ENCODE measurements around the gene FA2H.
"Not testable (repeated sequence)": the region's sequence is repeated elsewhere in the genome, so short reads cannot be mapped to it uniquely, and the experiment has no call there.

Gene FA2H

DNA sequence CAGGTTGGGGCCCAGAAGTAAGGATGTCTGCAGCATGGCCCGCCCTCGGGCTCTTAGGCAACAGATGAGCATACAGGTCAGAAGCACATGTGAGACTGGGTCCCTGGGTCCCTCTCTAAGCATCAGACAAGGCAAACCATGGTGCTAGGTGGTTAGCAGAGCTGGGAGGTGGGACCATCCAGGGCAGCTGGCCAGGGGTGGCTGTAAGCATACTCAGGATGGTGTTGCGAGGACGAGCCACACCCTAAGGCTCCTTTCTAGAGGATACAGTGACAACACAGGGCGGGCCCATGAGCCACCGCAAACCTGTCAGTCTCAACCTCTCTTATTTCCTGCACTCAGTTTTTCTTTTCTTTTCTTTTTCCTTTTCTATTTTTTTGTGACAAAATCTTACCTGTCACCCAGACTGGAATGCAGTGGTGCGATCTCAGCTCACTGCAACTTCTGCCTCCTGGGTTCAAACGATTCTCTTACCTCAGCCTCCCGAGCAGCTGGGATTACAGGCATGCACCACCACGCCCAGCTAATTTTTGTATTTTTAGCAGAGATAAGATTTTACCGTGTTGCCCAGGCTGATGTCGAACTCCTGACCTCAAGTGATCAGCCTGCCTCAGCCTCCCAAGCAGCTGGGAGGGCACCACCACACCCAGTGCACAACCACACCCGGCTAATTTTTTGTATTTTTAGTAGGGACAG, 3.6 kb downstream of the FA2H start:
- no peak for DNase-seq (ENCODE audit: low read depth)

DNA sequence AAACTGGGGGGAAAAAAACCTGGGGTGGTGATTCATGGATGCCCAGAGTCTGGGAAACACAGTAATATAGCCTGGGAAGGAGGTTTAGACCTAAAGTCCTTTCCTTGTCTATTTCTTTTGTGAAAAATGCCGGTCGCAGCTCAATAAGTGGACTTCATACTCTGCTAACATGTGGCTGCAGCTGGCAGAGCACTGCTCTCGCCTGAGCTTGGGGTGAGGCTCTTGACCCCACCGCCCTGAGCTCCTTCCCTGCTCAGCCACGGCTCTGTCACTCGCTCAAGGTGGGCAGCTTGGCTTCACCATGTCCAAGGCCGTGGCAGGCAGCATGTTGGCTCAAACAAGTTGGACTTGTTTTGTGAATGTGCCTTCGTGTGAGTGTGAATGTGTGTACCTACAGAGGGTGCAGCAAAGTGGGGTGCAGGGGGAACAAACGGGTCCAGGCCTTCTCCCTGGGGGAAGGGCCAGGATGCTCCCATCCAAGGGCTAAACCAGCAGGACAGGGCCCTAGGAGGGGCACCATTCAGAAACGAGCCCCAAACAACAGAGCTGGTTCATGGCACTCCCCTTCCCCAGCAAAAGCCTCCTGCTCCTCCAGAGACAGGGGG, 4.9 kb downstream of the FA2H start:
- DNase-seq (ENCODE audit: low read depth) = no peak

GRCh38 chr16:74768239-74768638, 6.4 kb downstream of the FA2H start:
- no peak for DNase-seq (ENCODE audit: low read depth)

DNA sequence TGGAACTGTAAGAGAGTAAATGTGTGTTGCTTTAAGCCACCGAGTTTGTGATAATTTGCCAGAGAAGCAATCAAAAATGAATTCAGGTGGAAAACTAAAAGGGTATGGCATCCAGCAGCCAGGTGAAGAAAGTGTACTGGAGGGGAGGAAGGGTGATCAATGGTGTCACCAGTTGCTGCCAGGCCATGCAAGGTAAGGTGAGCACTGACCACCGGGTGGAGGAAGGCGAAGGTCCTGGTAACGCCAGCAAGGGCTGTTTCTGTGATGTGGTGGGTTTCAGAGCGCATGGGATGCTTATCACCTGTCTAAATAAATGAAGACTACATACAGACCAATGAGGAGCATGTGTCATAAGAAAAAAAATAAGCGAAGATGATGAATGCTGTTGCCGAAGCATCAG, 6.9 kb downstream of the FA2H start:
- DNase-seq (ENCODE audit: low read depth) = no peak

- no peak for DNase-seq (ENCODE audit: low read depth)
These were observed 7.9 kb downstream of the FA2H start for GRCh38 chr16:74766729-74767128.

DNA sequence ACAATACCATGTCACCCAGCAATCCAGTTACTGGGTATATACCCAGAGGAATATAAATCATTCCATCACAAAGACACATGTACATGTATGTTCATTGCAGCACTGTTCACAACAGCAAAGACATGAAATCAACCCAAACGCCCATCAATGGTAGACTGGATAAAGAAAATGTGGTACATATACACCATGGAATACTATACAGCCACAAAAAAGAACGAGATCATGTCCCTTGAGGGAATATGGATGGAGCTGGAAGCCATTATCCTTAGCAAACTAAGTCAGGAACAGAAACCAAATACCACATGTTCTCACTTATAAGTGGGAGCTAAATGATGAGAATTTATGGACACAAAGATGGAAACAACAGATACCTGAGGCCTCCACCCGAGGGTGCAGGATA, 10.4 kb downstream of the FA2H start:
- not testable (repeated sequence) for DNase-seq (ENCODE audit: low read depth)

DNA sequence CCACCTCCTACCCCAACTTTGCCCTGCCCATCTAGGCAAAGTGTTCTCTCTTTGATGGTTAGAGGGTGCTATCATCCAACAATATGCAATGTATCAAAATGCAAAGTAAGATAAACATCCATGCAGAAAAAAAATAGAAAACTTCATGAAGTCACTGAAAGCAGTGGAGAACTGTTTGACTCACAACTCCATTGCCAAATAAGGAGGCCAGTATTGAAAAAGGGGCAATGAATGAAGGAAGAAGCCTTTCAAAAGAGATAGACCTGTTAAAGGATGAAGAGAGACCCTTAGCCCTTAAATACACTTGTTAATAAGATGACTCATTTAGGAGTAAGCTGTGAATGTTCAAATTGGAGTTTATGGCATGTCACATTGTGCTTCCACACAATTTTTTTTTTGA, 13.0 kb downstream of the FA2H start:
- no peak for DNase-seq (ENCODE audit: low read depth)

DNA sequence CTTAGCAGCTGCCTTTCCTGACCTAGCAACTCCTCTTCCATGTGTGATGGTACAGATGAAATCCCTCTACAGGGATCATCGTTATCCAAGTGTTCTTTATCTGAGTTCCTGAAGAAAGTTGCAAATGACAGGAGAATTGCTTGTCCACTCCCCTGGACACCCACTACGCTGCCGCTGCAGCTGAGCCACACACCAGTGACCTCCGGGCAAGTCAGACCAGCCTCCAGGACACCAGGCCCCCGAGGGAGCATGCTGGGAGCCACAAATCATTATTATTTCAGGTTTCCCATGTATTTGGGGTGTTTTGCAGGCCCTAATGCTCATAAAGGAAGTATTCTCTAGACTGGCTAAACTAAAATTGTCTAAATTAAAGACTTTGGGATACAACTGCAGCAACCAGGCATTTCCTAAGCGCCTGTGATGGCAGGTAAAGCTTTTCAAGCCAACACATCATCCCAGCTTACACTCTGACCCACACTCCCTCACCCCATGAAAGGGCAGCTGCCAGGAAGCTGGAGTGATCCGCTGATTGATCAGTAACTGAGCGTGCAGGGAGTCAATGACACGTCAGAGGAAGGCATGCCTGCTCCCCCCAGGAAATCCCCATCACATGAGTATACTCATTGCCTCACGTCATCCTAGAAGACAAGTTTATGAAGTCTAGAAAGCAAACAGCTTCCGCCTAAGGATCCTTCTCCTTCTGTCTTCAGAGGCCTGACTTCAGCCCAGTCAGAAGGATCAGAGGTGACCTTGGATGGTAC, 14.4 kb downstream of the FA2H start:
- no peak for DNase-seq (ENCODE audit: low read depth)

- DNase-seq (ENCODE audit: low read depth) = no peak
These were observed 15.1 kb downstream of the FA2H start for GRCh38 chr16:74759564-74759963.

DNA sequence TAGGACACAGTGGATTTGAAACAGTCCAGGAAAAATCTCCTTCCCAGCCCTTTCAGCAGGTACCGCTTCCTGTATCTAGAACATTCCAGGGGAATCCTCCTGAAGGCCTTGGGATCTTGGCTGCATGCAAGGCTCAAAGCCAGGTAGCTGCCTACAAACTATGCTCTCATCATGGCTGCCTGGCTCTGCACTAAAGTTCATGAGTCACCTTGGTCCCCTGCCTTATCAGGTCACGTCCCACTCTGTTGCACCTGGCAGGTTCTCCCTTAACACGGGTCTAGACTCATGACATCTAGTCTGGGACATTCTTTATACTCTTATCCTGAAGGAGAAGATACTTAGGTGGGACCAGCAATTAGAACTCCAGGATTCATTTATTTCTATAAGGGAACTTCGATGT, 15.8 kb downstream of the FA2H start:
- DNase-seq (ENCODE audit: low read depth) = no peak

DNA sequence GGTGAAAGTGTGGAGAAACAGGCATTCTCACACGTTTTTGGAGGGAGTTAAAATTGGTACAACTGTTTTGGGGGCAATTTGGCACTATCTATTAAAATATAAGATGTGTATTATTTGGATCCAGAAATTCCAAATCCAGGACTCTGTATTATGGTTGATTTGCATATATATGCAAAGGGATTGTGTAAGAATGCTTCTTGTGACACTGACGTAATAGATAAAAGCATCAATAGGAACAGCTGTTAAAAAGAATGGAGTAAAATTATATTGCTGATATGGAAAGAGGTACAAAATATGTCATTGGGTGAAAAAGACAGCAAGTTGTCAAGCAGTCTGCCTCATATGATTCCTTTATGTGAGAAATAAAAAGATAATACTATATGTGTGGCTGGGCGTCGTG, 17.3 kb downstream of the FA2H start:
- no peak for DNase-seq (ENCODE audit: low read depth)

GRCh38 chr16:74756203-74756602, 18.4 kb downstream of the FA2H start:
- no peak for DNase-seq (ENCODE audit: low read depth)

- DNase-seq (ENCODE audit: low read depth) = no peak
These were observed 21.4 kb downstream of the FA2H start for GRCh38 chr16:74753180-74753579.

GRCh38 chr16:74752756-74753155, 21.9 kb downstream of the FA2H start:
- DNase-seq (ENCODE audit: low read depth) = no peak

DNA sequence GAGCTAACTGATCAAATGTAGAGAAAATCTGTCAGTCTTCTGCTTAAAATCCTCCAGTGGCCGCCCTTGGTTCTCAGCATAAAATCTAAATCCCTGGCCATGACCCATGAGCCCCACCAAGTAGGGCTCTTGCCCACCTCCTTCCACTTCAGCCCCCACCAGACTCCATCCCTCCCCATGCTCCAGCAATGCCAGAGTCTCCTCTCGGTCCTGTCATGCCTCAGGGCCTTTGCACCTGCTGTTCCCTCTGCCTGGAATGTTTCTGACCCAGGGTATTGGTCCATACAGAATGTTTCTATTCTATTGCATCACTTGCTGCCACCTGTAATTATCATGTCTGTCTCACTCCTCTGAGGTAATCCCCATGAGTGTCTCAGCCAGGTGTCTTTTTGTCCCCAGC, 22.4 kb downstream of the FA2H start:
- no peak for DNase-seq (ENCODE audit: low read depth)

- no peak for DNase-seq (ENCODE audit: low read depth)
These were observed 23.0 kb downstream of the FA2H start for GRCh38 chr16:74751658-74752057.

DNA sequence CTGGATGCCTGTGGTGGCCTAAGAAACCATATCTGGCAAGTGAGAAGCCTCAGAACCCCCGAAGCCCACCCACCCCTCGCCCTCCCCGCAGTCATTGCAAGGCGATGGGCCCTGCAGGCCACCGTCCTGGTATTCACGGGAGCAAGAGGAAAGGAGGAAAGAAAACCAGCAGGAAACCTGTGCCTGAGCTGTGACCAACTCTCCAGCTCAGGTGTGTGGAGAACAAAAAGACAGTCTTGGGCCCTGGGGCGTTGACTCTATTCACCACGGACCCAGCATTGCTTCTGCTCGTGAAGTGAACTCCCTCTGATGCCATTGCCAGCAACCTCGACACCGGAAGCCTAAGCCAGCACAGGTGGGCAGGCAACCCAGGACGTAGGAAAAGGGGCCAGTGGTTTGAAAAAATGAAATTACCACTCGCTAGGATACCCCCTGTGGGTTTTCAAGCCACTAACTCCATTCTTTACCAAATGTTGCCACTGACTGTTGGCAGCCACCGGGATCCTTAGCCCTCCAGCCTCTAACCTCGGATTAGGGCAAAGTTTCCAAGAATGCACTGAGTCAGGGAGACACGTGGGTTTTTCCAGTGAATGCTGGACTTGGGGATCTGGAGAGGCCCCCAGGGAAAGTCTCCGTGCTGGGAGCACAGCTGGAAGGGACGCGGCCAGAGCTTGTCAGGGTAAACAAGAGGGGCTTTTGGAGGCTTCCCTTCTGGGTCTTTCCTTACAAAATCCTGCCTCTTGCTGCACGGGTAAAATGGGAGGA, 25.1 kb downstream of the FA2H start:
- no peak for DNase-seq (ENCODE audit: low read depth)

DNA sequence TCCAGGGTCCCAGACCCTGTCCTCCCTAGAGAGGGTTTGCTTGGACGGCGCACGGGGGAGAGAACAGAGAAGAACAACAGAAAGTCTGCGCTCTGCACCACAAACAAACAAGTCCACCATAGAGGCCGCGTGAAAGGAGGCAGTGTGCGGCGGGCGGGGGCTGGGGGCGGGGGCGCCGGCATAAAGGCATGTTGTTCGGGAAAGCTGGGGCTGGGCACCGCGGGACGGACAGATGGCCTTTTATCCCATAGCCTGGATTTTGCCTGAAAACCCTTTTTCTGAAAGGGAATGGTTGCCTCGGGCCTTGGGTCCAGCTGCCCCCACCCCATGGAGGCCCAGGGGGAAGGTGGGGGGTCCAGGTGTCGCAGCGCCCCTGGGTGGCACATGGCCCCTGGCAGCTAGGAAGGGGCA, 26.0 kb downstream of the FA2H start:
- DNase-seq (ENCODE audit: low read depth) = no peak

DNA sequence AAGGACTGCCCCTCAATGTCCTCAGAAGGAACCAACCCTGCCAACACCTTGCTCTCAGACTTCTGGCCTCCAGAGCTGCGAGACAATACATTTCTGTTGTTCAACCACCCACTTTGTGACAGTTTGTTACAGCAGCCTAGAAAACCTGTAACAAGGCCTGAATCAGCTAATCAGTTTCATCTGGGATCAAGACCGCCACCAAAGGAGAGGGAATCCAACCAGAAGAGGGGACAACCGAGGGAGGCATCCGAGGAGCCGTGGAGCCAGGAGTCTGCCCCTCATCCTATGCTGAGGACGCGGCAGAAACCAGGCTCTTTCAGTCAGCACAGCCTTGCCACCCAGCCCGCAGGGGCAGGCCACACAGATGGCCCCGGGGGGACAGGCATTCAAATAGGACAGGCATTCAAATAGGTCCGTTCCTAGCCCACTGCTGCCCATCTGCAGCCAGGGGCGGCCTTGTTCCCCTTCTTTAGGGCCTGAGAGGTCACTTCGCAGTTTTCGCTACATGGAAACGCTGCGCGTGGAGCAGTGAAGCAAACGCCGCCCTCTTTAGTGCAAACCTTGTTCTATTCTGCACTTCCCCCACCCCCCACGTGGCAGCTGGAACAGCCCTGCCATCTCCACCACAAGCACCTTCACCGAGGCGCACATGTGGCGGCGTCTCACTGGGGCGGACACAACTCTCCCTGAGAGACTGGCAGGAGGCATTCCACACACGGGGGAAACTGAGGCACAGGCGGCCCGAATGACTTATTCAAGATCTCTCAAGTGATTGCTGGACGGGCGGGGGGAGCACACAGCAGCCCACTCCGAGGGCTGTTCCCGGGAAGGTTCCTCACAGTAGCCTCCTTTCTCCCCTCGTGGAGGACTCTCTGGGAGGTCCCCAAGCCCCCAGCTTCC, 26.7 kb downstream of the FA2H start:
- DNase-seq (ENCODE audit: low read depth) = no peak

GRCh38 chr16:74745926-74746325, 28.7 kb downstream of the FA2H start:
- DNase-seq (ENCODE audit: low read depth) = no peak

DNA sequence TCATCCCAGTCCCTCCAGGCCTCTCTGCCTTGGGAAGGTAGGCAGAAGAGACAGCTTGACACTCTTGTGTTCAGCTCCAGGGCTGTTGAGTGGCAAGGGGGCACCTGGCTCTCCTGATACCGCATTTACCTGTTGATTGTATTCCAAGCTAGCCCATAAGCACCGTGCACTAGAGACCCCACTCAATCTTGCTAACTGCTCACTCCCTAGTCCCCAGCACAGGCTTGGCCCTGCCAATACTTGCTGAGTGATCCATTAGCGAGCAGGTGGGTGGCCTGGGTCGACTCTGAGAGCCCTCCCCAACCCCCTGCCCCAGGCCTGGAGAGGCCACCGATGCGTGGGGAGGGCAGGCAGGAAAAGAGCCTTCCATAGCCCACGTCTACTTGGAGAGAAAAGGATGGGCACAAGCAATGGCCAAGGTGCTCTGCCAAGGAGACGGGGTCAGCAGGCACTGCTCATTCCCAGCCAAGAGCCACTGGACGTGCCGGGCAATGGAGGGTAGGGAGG, 29.5 kb downstream of the FA2H start:
- DNase-seq (ENCODE audit: low read depth) = no peak
